Measurements from ENCODE around the gene TROAP.
"Not testable (repeated sequence)": the region's sequence is repeated elsewhere in the genome, so short reads cannot be mapped to it uniquely, and the experiment has no call there.

Gene TROAP

GRCh38 chr12:49375406-49375805 lies 52.4 kb downstream of the TROAP start:
- TF ChIP-seq CTCF (conservative IDR thresholded peaks at IDR 0.05; ENCODE audit: low read depth, low read length) = no peak
- no peak for DNase-seq (ENCODE audit: low read depth)
- no peak overlapping the region for H3K4me3 ChIP-seq (ENCODE audit: low read depth, low read length)

GRCh38 chr12:49377386-49377785 lies 54.3 kb downstream of the TROAP start:
- no peak for TF ChIP-seq CTCF (conservative IDR thresholded peaks at IDR 0.05; ENCODE audit: low read depth, low read length)
- H3K4me3 ChIP-seq (ENCODE audit: low read depth, low read length) = no peak overlapping the region
- DNase-seq (ENCODE audit: low read depth) = no peak

- not testable (repeated sequence) for H3K4me3 ChIP-seq (ENCODE audit: low read depth, low read length); DNase-seq (ENCODE audit: low read depth)
These were observed 57.1 kb downstream of the TROAP start for GRCh38 chr12:49380184-49380583.

Measured in choroid plexus epithelial cell (primary cell).